H1 (cell line): ENCODE measurements around the gene RPUSD3.

Experiments used
- ATF2 ChIP-seq: IDR thresholded peaks from 2 replicates; pipeline ENCODE4 v1.6.1; 2012; ENCODE audit warnings: low read length, inconsistent platforms
- BRCA1 ChIP-seq: IDR thresholded peaks from 2 replicates; pipeline ENCODE4 v1.6.1; 2012; ENCODE audit warnings: low read depth, low read length, improper control_type of control experiment
- CEBPB ChIP-seq: IDR thresholded peaks from 2 replicates; pipeline ENCODE4 v1.6.1; 2012; ENCODE audit warnings: low read depth, low read length
- CHD2 ChIP-seq: IDR thresholded peaks from 2 replicates; pipeline ENCODE4 v1.6.1; 2012; ENCODE audit warnings: low read length, improper control_type of control experiment
- HDAC6 ChIP-seq: IDR thresholded peaks from one replicate; pipeline ENCODE4 v1.7.1; 2012; ENCODE audit warnings: low read depth, mild to moderate bottlenecking, inconsistent platforms, low read length, moderate library complexity
- JUND ChIP-seq: IDR thresholded peaks from 2 replicates; pipeline ENCODE4 v1.6.1; 2011; ENCODE audit warnings: mild to moderate bottlenecking, improper control_type of control experiment, low read length
- PHF8 ChIP-seq: fragments of 200-600 bp; sonication (generic); conservative IDR thresholded peaks from 2 replicates; pipeline ENCODE4 v1.7.1; 2012; ENCODE audit warnings: low read depth, mild to moderate bottlenecking, inconsistent platforms, low read length, moderate library complexity
- POLR2A ChIP-seq, 2 experiments: IDR thresholded peaks; 1 replicate in 1 of 2; 2 replicates in 1 of 2; pipeline ENCODE4 v1.6.1; 2011; ENCODE audit warnings: low read depth in 2 of 2, low read length in 2 of 2, mild to moderate bottlenecking in 2 of 2; ENCODE audit errors: control extremely low read depth in 1 of 2
- POLR2AphosphoS5 ChIP-seq: IDR thresholded peaks from 2 replicates; pipeline ENCODE4 v1.6.1; 2011; ENCODE audit warnings: low read depth, low read length
- SAP30 ChIP-seq: fragments of 300-600 bp; sonication (generic); IDR thresholded peaks from 2 replicates; pipeline ENCODE4 v1.7.1; 2012; ENCODE audit warnings: low read length, moderate library complexity, mild to moderate bottlenecking, inconsistent platforms; ENCODE audit not compliant: insufficient read depth, insufficient replicate concordance
- TCF12 ChIP-seq: IDR thresholded peaks from 2 replicates; pipeline ENCODE4 v1.6.1; 2011; ENCODE audit warnings: low read depth, mild to moderate bottlenecking, low read length
- TF ChIP-seq, protein P1 (sequence below): IDR thresholded peaks from 2 replicates; pipeline ENCODE4 v1.6.1; 2011; ENCODE audit warnings: low read length, improper control_type of control experiment
- TF ChIP-seq, protein P2 (sequence below), 3 experiments: IDR thresholded peaks; 1 replicate in 2 of 3; 2 replicates in 1 of 3; pipeline versions ENCODE4 v1.5.1 to v1.6.1; 2011; ENCODE audit warnings: low read length in 3 of 3, mild to moderate bottlenecking in 3 of 3, inconsistent platforms in 2 of 3, low read depth in 1 of 3, moderate library complexity in 1 of 3; ENCODE audit not compliant: insufficient read depth in 1 of 3; ENCODE audit errors: control extremely low read depth in 1 of 3

DNA sequence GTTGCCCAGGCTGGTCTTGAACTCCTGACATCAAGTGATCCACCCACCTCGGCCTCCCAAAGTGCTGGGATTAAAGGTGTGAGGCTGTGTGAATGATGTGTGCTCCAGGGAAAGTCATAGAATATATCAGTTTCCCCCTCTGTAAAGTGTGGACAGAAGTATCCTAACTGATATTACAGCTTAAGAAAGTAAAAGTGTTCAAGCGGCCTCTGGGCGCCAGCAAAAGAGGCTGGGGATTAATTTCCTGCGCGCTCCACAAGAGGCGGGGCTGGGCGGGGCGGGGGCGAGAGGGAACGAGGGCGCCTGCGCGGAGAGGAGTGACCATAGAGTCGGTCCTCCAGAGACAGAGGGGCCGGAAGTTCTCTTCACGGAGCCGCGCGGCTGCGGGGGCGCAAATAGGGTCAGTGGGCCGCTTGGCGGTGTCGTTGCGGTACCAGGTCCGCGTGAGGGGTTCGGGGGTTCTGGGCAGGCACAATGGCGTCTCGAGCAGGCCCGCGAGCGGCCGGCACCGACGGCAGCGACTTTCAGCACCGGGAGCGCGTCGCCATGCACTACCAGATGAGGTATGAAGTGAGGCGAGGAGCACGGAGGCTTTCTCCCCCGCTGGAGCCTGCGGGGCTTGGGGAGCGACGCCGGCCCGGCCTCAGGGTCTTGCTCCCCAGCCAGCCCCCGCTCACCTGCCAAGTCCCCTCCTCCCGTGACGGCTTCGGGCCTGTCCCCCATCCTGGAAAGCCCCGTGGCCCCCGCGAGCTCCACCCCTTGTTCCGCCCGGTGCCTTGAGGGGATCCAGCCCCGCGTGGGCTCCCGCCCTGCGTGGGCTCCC is 46.7 kb upstream of the RPUSD3 start, which contains the start of gene JAGN1:
- TF ChIP-seq, protein P1, sequence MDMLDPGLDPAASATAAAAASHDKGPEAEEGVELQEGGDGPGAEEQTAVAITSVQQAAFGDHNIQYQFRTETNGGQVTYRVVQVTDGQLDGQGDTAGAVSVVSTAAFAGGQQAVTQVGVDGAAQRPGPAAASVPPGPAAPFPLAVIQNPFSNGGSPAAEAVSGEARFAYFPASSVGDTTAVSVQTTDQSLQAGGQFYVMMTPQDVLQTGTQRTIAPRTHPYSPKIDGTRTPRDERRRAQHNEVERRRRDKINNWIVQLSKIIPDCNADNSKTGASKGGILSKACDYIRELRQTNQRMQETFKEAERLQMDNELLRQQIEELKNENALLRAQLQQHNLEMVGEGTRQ = no peak
- TF ChIP-seq, protein P2, sequence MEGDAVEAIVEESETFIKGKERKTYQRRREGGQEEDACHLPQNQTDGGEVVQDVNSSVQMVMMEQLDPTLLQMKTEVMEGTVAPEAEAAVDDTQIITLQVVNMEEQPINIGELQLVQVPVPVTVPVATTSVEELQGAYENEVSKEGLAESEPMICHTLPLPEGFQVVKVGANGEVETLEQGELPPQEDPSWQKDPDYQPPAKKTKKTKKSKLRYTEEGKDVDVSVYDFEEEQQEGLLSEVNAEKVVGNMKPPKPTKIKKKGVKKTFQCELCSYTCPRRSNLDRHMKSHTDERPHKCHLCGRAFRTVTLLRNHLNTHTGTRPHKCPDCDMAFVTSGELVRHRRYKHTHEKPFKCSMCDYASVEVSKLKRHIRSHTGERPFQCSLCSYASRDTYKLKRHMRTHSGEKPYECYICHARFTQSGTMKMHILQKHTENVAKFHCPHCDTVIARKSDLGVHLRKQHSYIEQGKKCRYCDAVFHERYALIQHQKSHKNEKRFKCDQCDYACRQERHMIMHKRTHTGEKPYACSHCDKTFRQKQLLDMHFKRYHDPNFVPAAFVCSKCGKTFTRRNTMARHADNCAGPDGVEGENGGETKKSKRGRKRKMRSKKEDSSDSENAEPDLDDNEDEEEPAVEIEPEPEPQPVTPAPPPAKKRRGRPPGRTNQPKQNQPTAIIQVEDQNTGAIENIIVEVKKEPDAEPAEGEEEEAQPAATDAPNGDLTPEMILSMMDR (IDR thresholded peaks at IDR 0.05; ENCODE audit: control extremely low read depth in 1 of 3, insufficient read depth in 1 of 3, low read depth in 1 of 3, low read length in 3 of 3) = no peak
- no peak for TF ChIP-seq CEBPB
- peak; percentile 92 to 95 for TF ChIP-seq POLR2A (IDR thresholded peaks at IDR 0.05; ENCODE audit: control extremely low read depth in 1 of 2, low read depth in 2 of 2, low read length in 2 of 2)
- no peak for TF ChIP-seq HDAC6
- no peak for TF ChIP-seq BRCA1
- TF ChIP-seq JUND = no peak
- no peak; the same call in 1 of the 2 replicates for TF ChIP-seq CHD2
- TF ChIP-seq POLR2AphosphoS5 = peak; percentile 93
- TF ChIP-seq SAP30 = no peak
- TF ChIP-seq TCF12 = 0 out of 2 replicates have a peak, but pooled peaks have one; percentile 7
- no peak for TF ChIP-seq ATF2
- peak; percentile 100 for TF ChIP-seq PHF8
